ENCODE results near the gene TBX5. TPM values are rescaled to one million over a fixed set of nuclear protein-coding genes. Genes with fewer than 3 reads are reported as not detected.

The TBX5 gene
- total and polyA plus RNA-seq, 2 experiments from 2014 or later: 0.21 TPM; not detected in 1

- no peak for TF ChIP-seq JUNB (IDR thresholded peaks at IDR 0.05; ENCODE audit: unreplicated experiment)
- no peak for TF ChIP-seq NANOG (IDR thresholded peaks at IDR 0.05; ENCODE audit: borderline replicate concordance)
- no peak for TF ChIP-seq ZNF331 (CRISPR knock-in tag; IDR thresholded peaks at IDR 0.05; ENCODE audit: low read depth)
- no peak for TF ChIP-seq REST (IDR thresholded peaks at IDR 0.05; ENCODE audit: unreplicated experiment)
- no peak for TF ChIP-seq STAT1 (IDR thresholded peaks at IDR 0.05; ENCODE audit: unreplicated experiment)
- no peak for TF ChIP-seq EZH2 (IDR thresholded peaks at IDR 0.05; ENCODE audit: low read depth, unreplicated experiment)
- no peak for TF ChIP-seq EZH2phosphoT487 (IDR thresholded peaks at IDR 0.05; ENCODE audit: unreplicated experiment)
- no peak for TF ChIP-seq ZNF114 (CRISPR knock-in tag; IDR thresholded peaks at IDR 0.05)
- TF ChIP-seq, protein P1, sequence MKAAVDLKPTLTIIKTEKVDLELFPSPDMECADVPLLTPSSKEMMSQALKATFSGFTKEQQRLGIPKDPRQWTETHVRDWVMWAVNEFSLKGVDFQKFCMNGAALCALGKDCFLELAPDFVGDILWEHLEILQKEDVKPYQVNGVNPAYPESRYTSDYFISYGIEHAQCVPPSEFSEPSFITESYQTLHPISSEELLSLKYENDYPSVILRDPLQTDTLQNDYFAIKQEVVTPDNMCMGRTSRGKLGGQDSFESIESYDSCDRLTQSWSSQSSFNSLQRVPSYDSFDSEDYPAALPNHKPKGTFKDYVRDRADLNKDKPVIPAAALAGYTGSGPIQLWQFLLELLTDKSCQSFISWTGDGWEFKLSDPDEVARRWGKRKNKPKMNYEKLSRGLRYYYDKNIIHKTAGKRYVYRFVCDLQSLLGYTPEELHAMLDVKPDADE (IDR thresholded peaks at IDR 0.05): no peak
- no peak for TF ChIP-seq ZNF462 (CRISPR knock-in tag; IDR thresholded peaks at IDR 0.05)
- TF ChIP-seq, protein P2, sequence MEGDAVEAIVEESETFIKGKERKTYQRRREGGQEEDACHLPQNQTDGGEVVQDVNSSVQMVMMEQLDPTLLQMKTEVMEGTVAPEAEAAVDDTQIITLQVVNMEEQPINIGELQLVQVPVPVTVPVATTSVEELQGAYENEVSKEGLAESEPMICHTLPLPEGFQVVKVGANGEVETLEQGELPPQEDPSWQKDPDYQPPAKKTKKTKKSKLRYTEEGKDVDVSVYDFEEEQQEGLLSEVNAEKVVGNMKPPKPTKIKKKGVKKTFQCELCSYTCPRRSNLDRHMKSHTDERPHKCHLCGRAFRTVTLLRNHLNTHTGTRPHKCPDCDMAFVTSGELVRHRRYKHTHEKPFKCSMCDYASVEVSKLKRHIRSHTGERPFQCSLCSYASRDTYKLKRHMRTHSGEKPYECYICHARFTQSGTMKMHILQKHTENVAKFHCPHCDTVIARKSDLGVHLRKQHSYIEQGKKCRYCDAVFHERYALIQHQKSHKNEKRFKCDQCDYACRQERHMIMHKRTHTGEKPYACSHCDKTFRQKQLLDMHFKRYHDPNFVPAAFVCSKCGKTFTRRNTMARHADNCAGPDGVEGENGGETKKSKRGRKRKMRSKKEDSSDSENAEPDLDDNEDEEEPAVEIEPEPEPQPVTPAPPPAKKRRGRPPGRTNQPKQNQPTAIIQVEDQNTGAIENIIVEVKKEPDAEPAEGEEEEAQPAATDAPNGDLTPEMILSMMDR (conservative IDR thresholded peaks at IDR 0.05; ENCODE audit: low read depth in 2 of 2): no peak
- TF ChIP-seq POLR2AphosphoS5 (IDR thresholded peaks at IDR 0.05; ENCODE audit: low read depth): no peak
- Mint-ChIP-seq H3K9me3 (no peaks in the 10 kb centered on the region), H3K36me3 (ENCODE audit: low read depth) (no peaks in the 10 kb centered on the region), H3K4me3 (no peak overlapping the region), H3K27me3 (ENCODE audit: insufficient read depth, low read depth, poor library complexity) (peaks cover 29% of the 10 kb centered on the region), H3K4me1 (no peaks in the 10 kb centered on the region; the same call in 2 of the 3 replicates), H3K27ac (no peak overlapping the region)
- H3K36me3 ChIP-seq (ENCODE audit: insufficient read depth): no peaks in the 10 kb centered on the region
- no peaks in the 10 kb centered on the region for H3K9me2 ChIP-seq (ENCODE audit: insufficient read depth)
- no peak overlapping the region for H3K27ac ChIP-seq (ENCODE audit: low read depth)
- H3K4me1 ChIP-seq (ENCODE audit: insufficient read depth): no peaks in the 10 kb centered on the region
- peaks cover 81% of the 10 kb centered on the region for H3K27me3 ChIP-seq (ENCODE audit: insufficient read depth)
- H3K4me3 ChIP-seq: no peak overlapping the region
- no peak overlapping the region for H2AFZ ChIP-seq
- no peaks in the 10 kb centered on the region for H3K79me2 ChIP-seq (replicated peaks; ENCODE audit: insufficient read depth)
- no peak overlapping the region for H3K4me2 ChIP-seq
- H3F3A ChIP-seq (replicated peaks; ENCODE audit: low read depth): no peaks in the 10 kb centered on the region
- DNase-seq (ENCODE audit: low spot score) (no peak), ATAC-seq (no peak)
- no peaks in the 10 kb centered on the region; the same call in 1 of the 2 replicates for H4K20me1 ChIP-seq (replicated peaks; ENCODE audit: insufficient read depth)
Measured at GRCh38 chr12:114420944-114421335, 15.0 kb upstream of the TBX5 start.
